UCSD-AML1 (cell line): ENCODE data around the gene C6orf52.
"Not testable (repeated sequence)": the region's sequence is repeated elsewhere in the genome, so short reads cannot be mapped to it uniquely, and the experiment has no call there.

Experiments
- DNase-seq: peaks from one replicate; lab custom pipeline; 2025; ENCODE audit not compliant: unreplicated experiment; lab: John Stamatoyannopoulos, UW

The C6orf52 gene

GRCh38 chr6:10696655-10697054 is 2.2 kb upstream of the C6orf52 start:
- DNase-seq: no peak

GRCh38 chr6:10695086-10695657 is 756 bp upstream of the C6orf52 start:
- DNase-seq: no peak

DNA sequence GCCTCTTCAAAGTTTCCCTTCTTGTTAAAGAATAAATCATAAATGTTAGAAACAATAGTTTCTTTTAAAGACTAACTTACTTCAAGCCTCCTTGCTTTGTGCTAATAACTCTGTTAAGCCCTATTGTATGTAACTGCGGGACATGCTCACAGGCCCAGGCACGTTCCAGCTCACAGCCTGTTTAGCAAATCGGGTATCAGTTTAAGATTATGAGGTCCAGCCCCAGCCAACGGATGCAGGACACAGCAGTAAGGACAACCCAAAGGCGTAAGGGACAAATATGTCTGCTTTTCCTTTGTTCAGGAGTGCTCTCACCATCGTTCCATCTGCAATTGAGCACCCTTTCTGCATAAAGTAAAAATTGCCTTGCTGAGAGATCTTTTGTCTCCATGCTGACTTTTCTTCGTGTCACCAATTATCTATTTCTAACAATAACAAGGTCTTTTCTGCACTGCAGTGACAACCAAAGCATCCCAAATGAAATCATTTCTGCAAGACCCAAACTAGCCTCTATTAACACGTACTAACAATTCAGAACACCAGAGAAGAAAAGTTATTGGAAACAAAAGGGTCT is 1.4 kb downstream of the C6orf52 start:
- no peak for DNase-seq

- DNase-seq: no peak
Observed at GRCh38 chr6:10690651-10691445, 3.6 kb downstream of the C6orf52 start.

DNA sequence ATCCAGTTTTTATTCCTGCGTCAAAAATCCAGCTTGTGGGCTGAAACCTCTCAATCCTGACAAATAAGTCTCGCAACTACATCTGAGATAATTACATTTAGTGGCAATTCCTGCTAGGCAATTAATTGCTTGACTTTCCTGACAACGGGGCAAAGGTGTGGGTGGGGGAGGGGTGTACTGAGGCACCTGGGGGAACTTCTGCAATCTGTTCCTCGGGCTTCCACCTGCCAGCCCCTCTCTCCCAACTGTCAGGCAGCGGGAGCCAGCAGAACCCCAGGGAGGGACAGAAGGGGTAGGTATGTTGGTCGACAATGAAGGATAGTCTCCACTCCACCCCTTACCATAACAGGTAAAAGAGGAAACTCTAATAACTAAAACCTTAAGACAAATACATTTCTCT is 6.8 kb downstream of the C6orf52 start:
- DNase-seq: no peak

- DNase-seq: no peak
Observed at GRCh38 chr6:10686901-10687300, 7.5 kb downstream of the C6orf52 start.

GRCh38 chr6:10685092-10685915 is 9.1 kb downstream of the C6orf52 start:
- no peak for DNase-seq

GRCh38 chr6:10684618-10685017 is 9.8 kb downstream of the C6orf52 start:
- DNase-seq: no peak

- DNase-seq: no peak
Observed at GRCh38 chr6:10682355-10682988, 11.9 kb downstream of the C6orf52 start.

DNA sequence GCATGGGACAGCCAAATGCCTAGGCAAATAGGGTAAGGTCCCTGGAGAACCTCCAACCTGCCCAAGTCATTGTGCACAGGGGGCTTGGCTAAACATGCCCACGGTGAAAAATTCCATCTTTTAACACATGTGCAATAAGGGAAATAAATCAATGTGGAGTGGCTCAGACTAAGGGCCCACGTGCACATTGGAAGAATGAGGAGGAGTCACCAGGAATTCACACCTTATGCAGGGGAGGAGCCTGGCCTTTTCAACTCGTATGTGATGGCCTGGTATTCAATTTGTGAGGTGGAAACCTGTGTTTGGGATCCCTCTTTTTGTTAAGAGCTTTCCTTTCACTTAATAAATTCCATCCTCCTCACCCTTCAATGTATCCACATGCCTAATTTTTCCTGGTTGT is 12.6 kb downstream of the C6orf52 start:
- no peak for DNase-seq

DNA sequence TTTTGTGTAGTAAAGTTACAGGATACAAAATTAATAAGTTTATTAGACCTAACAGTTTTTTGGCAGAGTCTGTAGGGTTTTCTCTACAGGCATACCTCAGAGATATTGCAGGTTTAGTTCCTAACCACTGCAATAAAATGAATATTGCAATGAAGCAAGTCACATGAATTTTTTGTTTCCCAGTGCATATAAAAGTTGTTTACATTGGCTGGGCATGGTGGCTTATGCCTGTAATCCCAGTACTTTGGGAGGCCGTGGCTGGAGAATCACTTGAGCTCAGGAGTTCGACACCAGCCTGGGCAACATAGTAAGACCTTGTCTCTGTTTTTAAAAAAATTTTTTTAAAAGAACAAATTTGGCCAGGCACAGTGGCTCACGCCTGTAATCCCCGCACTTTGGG is 16.0 kb downstream of the C6orf52 start:
- no peak for DNase-seq

DNA sequence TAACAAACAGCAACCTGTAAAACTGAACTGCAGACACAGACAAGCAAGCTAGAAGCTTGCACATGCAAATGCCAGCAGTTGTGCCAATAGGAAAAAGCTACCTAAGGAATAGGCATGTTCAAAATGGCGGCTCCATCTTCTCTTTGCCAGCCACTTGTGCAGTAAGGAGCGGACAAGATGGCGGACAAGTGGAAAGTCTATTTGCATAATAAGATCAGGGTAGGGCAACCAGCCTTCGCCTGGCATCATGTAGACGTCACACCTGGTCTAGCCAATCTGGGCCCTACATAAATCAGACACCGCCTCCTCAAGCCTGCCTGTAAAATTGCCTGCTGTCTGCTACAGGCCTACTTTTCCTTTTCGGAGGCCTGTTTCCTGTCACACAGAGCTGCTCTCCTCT is 18.0 kb downstream of the C6orf52 start:
- DNase-seq: no peak

DNA sequence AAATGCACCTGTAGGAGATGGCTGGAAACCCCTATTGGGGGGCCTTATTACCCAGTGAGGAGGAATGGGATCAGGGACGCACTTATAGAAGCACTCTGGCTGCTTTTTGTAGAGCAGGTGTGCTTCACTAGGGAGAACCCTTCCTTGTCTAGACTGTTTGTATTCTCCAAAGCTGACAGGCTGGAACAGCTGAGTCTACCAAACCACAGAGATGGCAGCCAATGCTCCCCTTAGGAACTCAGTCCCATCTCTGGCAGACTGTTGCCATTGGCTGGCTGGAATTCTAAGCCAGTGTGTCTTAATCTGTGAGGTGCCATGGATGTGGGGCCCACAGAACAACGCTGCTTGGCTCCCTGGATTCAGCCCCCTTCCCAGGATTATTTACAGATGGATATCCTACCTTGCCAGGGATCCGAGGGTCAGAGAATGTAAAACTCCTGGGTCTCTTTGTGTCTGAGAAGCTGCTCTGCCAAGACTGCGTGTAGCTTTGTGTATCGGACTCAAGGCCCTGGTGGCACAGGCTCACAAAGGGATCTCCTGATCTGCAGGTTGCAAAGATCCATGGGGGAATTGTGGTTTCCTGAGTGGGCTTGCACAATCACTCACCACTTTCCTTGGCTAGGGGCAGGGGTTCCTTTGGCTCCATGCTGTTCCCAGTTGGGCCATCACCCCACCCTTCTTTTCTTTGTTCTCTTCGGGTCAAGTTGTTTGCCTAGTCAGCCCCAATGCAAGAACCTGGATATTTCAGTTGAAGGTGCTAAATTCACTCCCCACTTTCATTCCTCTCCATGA is 26.1 kb downstream of the C6orf52 start:
- DNase-seq: no peak

GRCh38 chr6:10665595-10665994 is 28.8 kb downstream of the C6orf52 start:
- DNase-seq: not testable (repeated sequence)

GRCh38 chr6:10662742-10663141 is 31.7 kb downstream of the C6orf52 start:
- DNase-seq: no peak

DNA sequence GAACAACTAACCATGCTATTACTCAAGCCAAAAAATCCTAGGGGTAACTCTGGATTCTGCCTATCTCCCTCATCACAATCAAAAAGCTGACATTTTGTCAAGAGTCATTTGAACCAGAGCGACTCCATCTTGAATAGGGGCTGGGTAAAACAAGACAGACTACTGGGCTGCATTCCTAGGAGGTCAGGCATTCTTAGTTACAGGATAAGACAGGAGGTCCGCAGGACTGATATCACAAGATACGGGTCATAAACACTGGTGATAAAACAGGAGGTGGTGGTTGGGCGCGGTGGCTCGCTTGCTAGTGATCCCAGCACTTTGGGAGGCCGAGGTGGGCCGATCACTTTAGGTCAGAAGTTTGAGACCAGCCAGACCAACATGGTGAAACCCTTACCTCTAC is 32.2 kb downstream of the C6orf52 start:
- DNase-seq: no peak

GRCh38 chr6:10660431-10661191 is 33.8 kb downstream of the C6orf52 start:
- not testable (repeated sequence) for DNase-seq

- DNase-seq: no peak
Observed at GRCh38 chr6:10659699-10660348, 34.6 kb downstream of the C6orf52 start.
